HEK293T (cell line): ENCODE data around the gene ADAMTS4.

Experiments used
- CTCF ChIA-PET: fragments of 350-600 bp; formaldehyde crosslinking; extraction: SDS; loops from one replicate; lab custom pipeline; 2021; ENCODE audit warnings: antibody characterized with exemption, inconsistent platforms; lab: Yijun Ruan, JAX
- POLR2A ChIA-PET: fragments of 350-600 bp; formaldehyde crosslinking; extraction: SDS; loops from one replicate; lab custom pipeline; 2020; ENCODE audit warnings: antibody characterized with exemption, inconsistent platforms; lab: Yijun Ruan, JAX
- DNase-seq: peaks from one replicate; pipeline ENCODE4 v3.0.0; 2012; ENCODE audit warnings: mixed read lengths; ENCODE audit errors: extremely low spot score
- ARNT ChIP-seq: fragments of 450-650 bp; IDR thresholded peaks from 2 replicates; pipeline ENCODE4 v1.6.1; 2017; ENCODE audit warnings: mild to moderate bottlenecking
- BHLHE40 ChIP-seq: fragments of 450-650 bp; IDR thresholded peaks from 2 replicates; pipeline ENCODE4 v1.6.1; 2016; ENCODE audit warnings: mild to moderate bottlenecking, moderate library complexity, borderline replicate concordance
- CTBP1 ChIP-seq: fragments of 450-650 bp; IDR thresholded peaks from 2 replicates; pipeline ENCODE4 v1.6.1; 2016; ENCODE audit warnings: borderline replicate concordance
- ELF4 ChIP-seq: fragments of 450-650 bp; IDR thresholded peaks from 2 replicates; pipeline ENCODE4 v1.6.1; 2017; ENCODE audit warnings: antibody characterized with exemption
- FOXA1 ChIP-seq: fragments of 450-650 bp; IDR thresholded peaks from 2 replicates; pipeline ENCODE4 v1.6.1; 2016; ENCODE audit warnings: mild to moderate bottlenecking
- FOXK2 ChIP-seq: fragments of 450-650 bp; IDR thresholded peaks from 2 replicates; pipeline ENCODE4 v1.6.1; 2016; ENCODE audit warnings: mild to moderate bottlenecking
- FOXM1 ChIP-seq: fragments of 450-650 bp; IDR thresholded peaks from 2 replicates; pipeline ENCODE4 v1.6.1; 2017; ENCODE audit warnings: mild to moderate bottlenecking, borderline replicate concordance
- HDGF ChIP-seq: fragments of 450-650 bp; IDR thresholded peaks from 2 replicates; pipeline ENCODE4 v1.6.1; 2017; ENCODE audit warnings: antibody characterized with exemption, borderline replicate concordance
- L3MBTL2 ChIP-seq: fragments of 450-650 bp; conservative IDR thresholded peaks from 2 replicates; pipeline ENCODE4 v1.6.1; 2016; ENCODE audit warnings: mild to moderate bottlenecking
- LEF1 ChIP-seq: fragments of 450-650 bp; IDR thresholded peaks from 2 replicates; pipeline ENCODE4 v1.6.1; 2017; ENCODE audit warnings: mild to moderate bottlenecking, borderline replicate concordance
- NFRKB ChIP-seq: fragments of 450-650 bp; IDR thresholded peaks from 2 replicates; pipeline ENCODE4 v1.6.1; 2016; ENCODE audit warnings: mild to moderate bottlenecking, moderate library complexity
- SP1 ChIP-seq: fragments of 450-650 bp; IDR thresholded peaks from 2 replicates; pipeline ENCODE4 v1.6.1; 2017
- SUZ12 ChIP-seq: fragments of 450-650 bp; IDR thresholded peaks from 2 replicates; pipeline ENCODE4 v1.6.1; 2016; ENCODE audit warnings: mild to moderate bottlenecking
- TARDBP ChIP-seq: fragments of 450-650 bp; IDR thresholded peaks from 2 replicates; pipeline ENCODE4 v1.6.1; 2016
- ZNF384 ChIP-seq: fragments of 450-650 bp; IDR thresholded peaks from 2 replicates; pipeline ENCODE4 v1.6.1; 2016
- TF ChIP-seq, protein P1 (sequence below): fragments of 450-650 bp; IDR thresholded peaks from 2 replicates; pipeline ENCODE4 v1.6.1; 2016

ADAMTS4 gene

DNA sequence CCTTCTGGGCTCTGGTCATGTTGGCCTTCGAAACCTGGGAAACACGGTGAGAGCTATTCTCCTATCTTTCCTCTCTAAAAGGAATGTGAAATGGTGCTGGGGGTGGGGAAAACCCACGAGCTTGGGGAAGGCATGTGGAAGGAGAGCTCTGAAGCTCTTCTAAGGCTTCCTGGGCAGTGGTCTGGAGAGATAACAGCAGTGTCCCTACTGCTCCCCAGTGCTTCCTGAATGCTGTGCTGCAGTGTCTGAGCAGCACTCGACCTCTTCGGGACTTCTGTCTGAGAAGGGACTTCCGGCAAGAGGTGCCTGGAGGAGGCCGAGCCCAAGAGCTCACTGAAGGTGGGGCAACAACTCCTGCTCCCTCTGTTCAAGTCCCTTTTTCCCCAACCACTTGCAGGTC lies 36.8 kb downstream of the ADAMTS4 start:
- TF ChIP-seq SP1: no peak
- TF ChIP-seq ZNF384: no peak
- TF ChIP-seq CTBP1: no peak
- no peak for TF ChIP-seq ELF4
- no peak for TF ChIP-seq FOXA1
- TF ChIP-seq TARDBP: no peak
- no peak for TF ChIP-seq FOXK2
- TF ChIP-seq, protein P1, sequence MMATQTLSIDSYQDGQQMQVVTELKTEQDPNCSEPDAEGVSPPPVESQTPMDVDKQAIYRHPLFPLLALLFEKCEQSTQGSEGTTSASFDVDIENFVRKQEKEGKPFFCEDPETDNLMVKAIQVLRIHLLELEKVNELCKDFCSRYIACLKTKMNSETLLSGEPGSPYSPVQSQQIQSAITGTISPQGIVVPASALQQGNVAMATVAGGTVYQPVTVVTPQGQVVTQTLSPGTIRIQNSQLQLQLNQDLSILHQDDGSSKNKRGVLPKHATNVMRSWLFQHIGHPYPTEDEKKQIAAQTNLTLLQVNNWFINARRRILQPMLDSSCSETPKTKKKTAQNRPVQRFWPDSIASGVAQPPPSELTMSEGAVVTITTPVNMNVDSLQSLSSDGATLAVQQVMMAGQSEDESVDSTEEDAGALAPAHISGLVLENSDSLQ: no peak
- no peak for TF ChIP-seq NFRKB
- ChIA-PET POLR2A (interaction anchor here (1.2 to 1.3 kb wide), 2 partner anchors 8 to 11 kb away, joined by 3 to 4 read pairs; partner anchors contain the start of gene UFC1), CTCF (no interaction called here)
- DNase-seq: no peak

DNA sequence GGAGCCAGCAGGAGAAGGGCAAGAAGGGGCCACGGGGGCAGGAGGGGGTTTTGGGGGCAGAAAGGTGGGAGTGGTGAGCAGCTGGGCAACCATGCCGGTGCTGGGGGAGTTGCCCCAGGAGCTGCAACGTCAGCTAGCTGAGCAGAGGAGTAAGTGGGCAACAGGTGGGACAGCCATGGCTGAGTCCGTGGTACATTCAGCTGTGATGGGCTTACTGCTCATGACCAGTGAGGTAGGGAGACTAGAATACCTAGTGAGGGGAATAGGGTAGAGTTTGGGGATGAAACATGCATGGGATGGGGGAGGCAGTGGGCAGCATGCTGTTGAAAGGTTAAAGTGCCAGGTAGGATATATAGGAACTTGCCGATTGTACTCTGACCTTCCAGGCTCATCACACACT lies 37.2 kb downstream of the ADAMTS4 start:
- TF ChIP-seq SP1 (no peak), TARDBP (no peak), SUZ12 (no peak), FOXK2 (no peak), HDGF (no peak), LEF1 (no peak), CTBP1 (no peak), ELF4 (no peak), FOXM1 (no peak), ZNF384 (no peak), NFRKB (no peak), L3MBTL2 (no peak), ARNT (no peak)
- TF ChIP-seq, protein P1: no peak
- ChIA-PET CTCF (no interaction called here), POLR2A (interaction anchor here (1.2 to 1.3 kb wide), 2 partner anchors 8 to 11 kb away, joined by 3 to 4 read pairs; partner anchors contain the start of gene UFC1)
- DNase-seq: no peak

DNA sequence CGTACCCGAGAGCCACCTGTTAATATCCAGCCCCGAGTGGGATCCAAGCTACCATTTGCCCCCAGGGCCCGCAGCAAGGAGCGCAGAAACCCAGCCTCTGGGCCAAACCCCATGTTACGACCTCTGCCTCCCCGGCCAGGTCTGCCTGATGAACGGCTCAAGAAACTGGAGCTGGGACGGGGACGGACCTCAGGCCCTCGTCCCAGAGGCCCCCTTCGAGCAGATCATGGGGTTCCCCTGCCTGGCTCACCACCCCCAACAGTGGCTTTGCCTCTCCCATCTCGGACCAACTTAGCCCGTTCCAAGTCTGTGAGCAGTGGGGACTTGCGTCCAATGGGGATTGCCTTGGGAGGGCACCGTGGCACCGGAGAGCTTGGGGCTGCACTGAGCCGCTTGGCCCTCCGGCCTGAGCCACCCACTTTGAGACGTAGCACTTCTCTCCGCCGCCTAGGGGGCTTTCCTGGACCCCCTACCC lies 38.1 kb downstream of the ADAMTS4 start:
- no peak for DNase-seq
- ChIA-PET POLR2A (no interaction called here), CTCF (no interaction called here)
- TF ChIP-seq CTBP1 (no peak), BHLHE40 (no peak), NFRKB (no peak), ZNF384 (no peak), SUZ12 (no peak), TARDBP (no peak), SP1 (no peak), FOXA1 (no peak), FOXK2 (no peak), FOXM1 (no peak), L3MBTL2 (no peak), HDGF (no peak), ARNT (no peak), LEF1 (no peak), ELF4 (no peak)
- TF ChIP-seq, protein P1: no peak

DNA sequence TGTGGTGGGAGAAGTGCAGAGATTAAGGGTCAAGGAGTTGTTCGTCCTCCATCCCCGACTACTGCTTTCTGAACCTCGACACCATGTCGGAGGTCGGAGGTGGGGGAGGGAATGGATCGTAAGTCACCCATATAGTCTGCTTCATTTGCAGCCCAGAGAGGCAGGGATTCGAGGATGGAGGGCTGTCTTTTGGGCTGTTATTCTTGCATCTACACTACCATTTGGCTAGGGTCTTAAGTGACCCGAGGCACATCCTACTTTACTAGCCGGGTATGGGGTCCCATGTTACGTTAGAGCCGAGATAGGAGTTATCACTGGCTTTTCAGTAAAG lies 39.0 kb downstream of the ADAMTS4 start:
- POLR2A ChIA-PET: no interaction called here
- no peak for DNase-seq
- CTCF ChIA-PET: no interaction called here
- TF ChIP-seq BHLHE40 (no peak), CTBP1 (no peak), ELF4 (no peak), HDGF (no peak), L3MBTL2 (no peak), FOXA1 (no peak), ZNF384 (no peak), LEF1 (no peak), FOXK2 (no peak)
- TF ChIP-seq, protein P1: no peak

DNA sequence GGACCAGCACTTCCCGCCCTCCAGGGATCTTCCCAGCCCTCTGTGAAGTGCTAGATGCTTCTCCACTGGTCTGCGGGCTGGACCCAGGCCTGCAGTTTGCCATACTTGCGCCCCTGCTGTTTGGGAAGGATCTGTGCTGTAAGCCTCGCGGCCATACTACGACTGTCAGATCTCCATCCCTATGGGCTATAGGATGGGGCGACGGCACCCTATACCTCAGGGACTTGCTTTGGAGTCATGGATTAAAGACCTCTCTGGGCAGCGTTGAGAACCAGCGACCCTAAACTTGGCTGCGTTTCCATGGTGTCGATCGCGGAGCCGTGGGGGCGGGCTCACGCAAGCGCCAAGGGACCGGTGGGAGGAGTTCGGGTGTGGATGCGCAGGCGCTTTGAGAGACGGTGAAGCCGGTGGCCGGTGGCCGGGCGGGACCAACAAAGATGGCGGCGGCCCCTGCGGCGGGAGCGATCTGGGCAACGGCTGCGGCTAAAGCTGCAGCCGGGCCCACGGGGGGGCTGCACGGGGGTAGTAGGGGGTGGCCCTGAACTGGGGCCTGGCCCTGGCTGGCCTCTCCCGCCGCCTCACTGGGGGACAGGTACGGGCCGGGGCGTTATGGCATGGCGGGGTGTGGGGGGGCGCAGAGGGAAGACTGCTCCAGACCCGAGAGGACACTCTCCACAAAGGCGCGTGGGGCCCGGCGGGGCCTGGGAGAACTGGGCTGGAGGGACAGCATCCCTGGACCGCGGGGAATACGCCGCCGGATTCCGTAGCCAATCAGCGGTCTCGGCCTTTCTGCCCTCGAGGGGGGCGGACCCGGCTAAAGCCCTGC lies 39.6 kb downstream of the ADAMTS4 start, which contains the start of gene USP21:
Gene USP21, plus strand, starts transcription at position 414 of the 826 bp plus-strand sequence. CDS start 1,141 bp downstream, outside the sequence.
- CTCF ChIA-PET: interaction anchor here (0.6 kb wide), 2 partner anchors 22 to 66 kb away, joined by 3 read pairs; partner anchors contain the start of gene TOMM40L
- peak; percentile 96 for DNase-seq
- TF ChIP-seq HDGF (peak; percentile 94), NFRKB (no peak; the same call in 1 of the 2 replicates)
- POLR2A ChIA-PET: interaction anchor here (1.9 kb wide), 1 partner anchor 43 kb away, joined by 8 read pairs; the partner anchor contains the start of gene NDUFS2
